Measurements from ENCODE around the gene ELF1. TPM values are rescaled to one million over a fixed set of nuclear protein-coding genes. Genes with fewer than 3 reads are reported as not detected.
A peak's percentile ranks its signal among the peaks of the same experiment; 100 is the strongest.

The ELF1 gene
- total and polyA plus RNA-seq, 2 donors (not counting 1 experiment from before 2014, with no cell fraction given), result 38.5 to 41.0 TPM

- TF ChIP-seq EZH2 (IDR thresholded peaks at IDR 0.05; ENCODE audit: low read length, missing control alignments) (no peak), CTCF (conservative IDR thresholded peaks at IDR 0.05 in 1 of 2, IDR thresholded peaks at IDR 0.05 in 1 of 2; ENCODE audit: low read depth in 1 of 2, low read length in 2 of 2) (peak; percentile 51 to 73)
- Histone ChIP-seq H3K4me1 (ENCODE audit: control insufficient read depth, extremely low read depth, insufficient read depth, low read length) (no peaks in the 10 kb centered on the region), H3K4me2 (ENCODE audit: extremely low read depth, insufficient read depth, low read length) (no peak overlapping the region), H3K27me3 (ENCODE audit: control insufficient read depth, insufficient read depth, low read length) (no peaks in the 10 kb centered on the region), H3K27ac (ENCODE audit: insufficient read depth, low read length) (no peak overlapping the region), H3K36me3 (ENCODE audit: control insufficient read depth, insufficient read depth, low read length) (no peaks in the 10 kb centered on the region), H4K20me1 (ENCODE audit: control insufficient read depth, extremely low read depth, insufficient read depth, low read length) (peaks cover 1% of the 10 kb centered on the region), H3K79me2 (ENCODE audit: control insufficient read depth, insufficient read depth, low read length) (peaks cover 4% of the 10 kb centered on the region), H3K4me3 (replicated peaks in 1 of 4; ENCODE audit: control extremely low read depth in 1 of 4, insufficient read depth in 1 of 4, low read depth in 3 of 4, low read length in 4 of 4) (no peak overlapping the region), H3K9me3 (ENCODE audit: control insufficient read depth, insufficient read depth, low read depth, low read length) (no peaks in the 10 kb centered on the region), H2AFZ (ENCODE audit: low read length) (no peak overlapping the region), H3K9ac (ENCODE audit: insufficient read depth, low read length) (no peak overlapping the region)
- DNase-seq (ENCODE audit: low read depth in 2 of 2), result peak; percentile 51 to 76
Observed at GRCh38 chr13:40974460-40975407, 44.4 kb downstream of the ELF1 start.

- H3K4me1 ChIP-seq (ENCODE audit: control insufficient read depth, extremely low read depth, insufficient read depth, low read length), result no peaks in the 10 kb centered on the region
- H2AFZ ChIP-seq (ENCODE audit: low read length), result no peak overlapping the region
- H3K27ac ChIP-seq (ENCODE audit: insufficient read depth, low read length), result no peak overlapping the region
- H3K4me3 ChIP-seq (replicated peaks in 1 of 4; ENCODE audit: control extremely low read depth in 1 of 4, insufficient read depth in 1 of 4, low read depth in 3 of 4, low read length in 4 of 4), result no peak overlapping the region
- no peaks in the 10 kb centered on the region for H3K36me3 ChIP-seq (ENCODE audit: control insufficient read depth, insufficient read depth, low read length)
- no peak for DNase-seq (ENCODE audit: low read depth in 2 of 2)
- H3K4me2 ChIP-seq (ENCODE audit: extremely low read depth, insufficient read depth, low read length), result no peak overlapping the region
- H3K27me3 ChIP-seq (ENCODE audit: control insufficient read depth, insufficient read depth, low read length), result no peaks in the 10 kb centered on the region
- peaks cover 4% of the 10 kb centered on the region for H3K79me2 ChIP-seq (ENCODE audit: control insufficient read depth, insufficient read depth, low read length)
- no peak for TF ChIP-seq EZH2 (IDR thresholded peaks at IDR 0.05; ENCODE audit: low read length, missing control alignments)
- no peak for TF ChIP-seq CTCF (conservative IDR thresholded peaks at IDR 0.05 in 1 of 2, IDR thresholded peaks at IDR 0.05 in 1 of 2; ENCODE audit: low read depth in 1 of 2, low read length in 2 of 2)
- H3K9me3 ChIP-seq (ENCODE audit: control insufficient read depth, insufficient read depth, low read depth, low read length), result no peaks in the 10 kb centered on the region
- no peak overlapping the region for H3K9ac ChIP-seq (ENCODE audit: insufficient read depth, low read length)
- H4K20me1 ChIP-seq (ENCODE audit: control insufficient read depth, extremely low read depth, insufficient read depth, low read length), result peaks cover 1% of the 10 kb centered on the region
Observed at GRCh38 chr13:40973409-40973808, 45.7 kb downstream of the ELF1 start.

GRCh38 chr13:40971321-40971720 lies 47.8 kb downstream of the ELF1 start:
- no peak overlapping the region for H2AFZ ChIP-seq (ENCODE audit: low read length)
- TF ChIP-seq CTCF (conservative IDR thresholded peaks at IDR 0.05 in 1 of 2, IDR thresholded peaks at IDR 0.05 in 1 of 2; ENCODE audit: low read depth in 1 of 2, low read length in 2 of 2) (no peak), EZH2 (IDR thresholded peaks at IDR 0.05; ENCODE audit: low read length, missing control alignments) (no peak)
- no peaks in the 10 kb centered on the region for H3K9me3 ChIP-seq (ENCODE audit: control insufficient read depth, insufficient read depth, low read depth, low read length)
- H3K27me3 ChIP-seq (ENCODE audit: control insufficient read depth, insufficient read depth, low read length), result no peaks in the 10 kb centered on the region
- no peak overlapping the region for H3K27ac ChIP-seq (ENCODE audit: insufficient read depth, low read length)
- no peak overlapping the region for H3K4me3 ChIP-seq (replicated peaks in 1 of 4; ENCODE audit: control extremely low read depth in 1 of 4, insufficient read depth in 1 of 4, low read depth in 3 of 4, low read length in 4 of 4)
- H3K36me3 ChIP-seq (ENCODE audit: control insufficient read depth, insufficient read depth, low read length), result no peaks in the 10 kb centered on the region
- no peak overlapping the region for H3K4me2 ChIP-seq (ENCODE audit: extremely low read depth, insufficient read depth, low read length)
- peaks cover 3% of the 10 kb centered on the region for H3K79me2 ChIP-seq (ENCODE audit: control insufficient read depth, insufficient read depth, low read length)
- no peaks in the 10 kb centered on the region for H3K4me1 ChIP-seq (ENCODE audit: control insufficient read depth, extremely low read depth, insufficient read depth, low read length)
- DNase-seq (ENCODE audit: low read depth in 2 of 2), result no peak
- H3K9ac ChIP-seq (ENCODE audit: insufficient read depth, low read length), result no peak overlapping the region
- H4K20me1 ChIP-seq (ENCODE audit: control insufficient read depth, extremely low read depth, insufficient read depth, low read length), result peaks cover 1% of the 10 kb centered on the region

Measured in fibroblast of lung (primary cell).